GM13976 (cell line): ENCODE measurements around the gene CCR9.

Experiments
- DNase-seq: peaks from one replicate; pipeline ENCODE4 v3.0.0; 2012; ENCODE audit warnings: low spot score
- CTCF ChIP-seq: IDR thresholded peaks from 2 replicates; pipeline ENCODE4 v1.5.1; 2012; ENCODE audit warnings: borderline replicate concordance, mild to moderate bottlenecking; ENCODE audit not compliant: insufficient read depth; ENCODE audit errors: extremely low read depth, missing control alignments, control extremely low read depth
- in situ Hi-C: fragments of 300-500 bp; cut with MboI; formaldehyde crosslinking; loops from one replicate; pipeline ENCODE4 v1.12.0; 2022; ENCODE audit warnings: low sequenced_read_pairs, mixed read lengths, inconsistent platforms; ENCODE audit not compliant: unreplicated experiment

CCR9 gene

GRCh38 chr3:45890405-45890804, 4.1 kb downstream of the CCR9 start:
- no peak for DNase-seq

GRCh38 chr3:45892161-45892560, 5.8 kb downstream of the CCR9 start:
- no peak for DNase-seq
- TF ChIP-seq CTCF = no peak
- in situ Hi-C loops = no loop called here

More at GRCh38 chr3:45890405-45890804, 4.1 kb downstream of the CCR9 start:
- in situ Hi-C loops = no loop called here
- TF ChIP-seq CTCF = no peak

GRCh38 chr3:45894015-45894414, 7.7 kb downstream of the CCR9 start:
- no peak for TF ChIP-seq CTCF
- in situ Hi-C loops = no loop called here
- no peak for DNase-seq

GRCh38 chr3:45895686-45896468, 9.5 kb downstream of the CCR9 start:
- in situ Hi-C loops = no loop called here
- no peak for DNase-seq
- no peak for TF ChIP-seq CTCF

- in situ Hi-C loops = no loop called here
- no peak for DNase-seq
These were observed 10.6 kb downstream of the CCR9 start for GRCh38 chr3:45896956-45897355.

GRCh38 chr3:45904931-45905330, 18.6 kb downstream of the CCR9 start:
- DNase-seq = peak; percentile 81
- in situ Hi-C loops = no loop called here
- no peak for TF ChIP-seq CTCF

More at GRCh38 chr3:45896956-45897355, 10.6 kb downstream of the CCR9 start:
- TF ChIP-seq CTCF = no peak
